Activated CD8-positive, alpha-beta memory T cell treated with anti-CD3 and anti-CD28 coated beads, Interleukin-2, amount 50 U/mL, for 48 hours (primary cell): ENCODE results near the gene IL1RAPL2.
"Not testable (repeated sequence)": the region's sequence is repeated elsewhere in the genome, so short reads cannot be mapped to it uniquely, and the experiment has no call there.

Source experiments
- DNase-seq: peaks from one replicate; pipeline ENCODE4 v3.0.0-alpha.2; 2020

The IL1RAPL2 gene

GRCh38 chrX:104565791-104566680 is at the start of gene IL1RAPL2:
Gene IL1RAPL2, plus strand, starts transcription at chrX:104566199.
- DNase-seq, result peak; percentile 51

DNA sequence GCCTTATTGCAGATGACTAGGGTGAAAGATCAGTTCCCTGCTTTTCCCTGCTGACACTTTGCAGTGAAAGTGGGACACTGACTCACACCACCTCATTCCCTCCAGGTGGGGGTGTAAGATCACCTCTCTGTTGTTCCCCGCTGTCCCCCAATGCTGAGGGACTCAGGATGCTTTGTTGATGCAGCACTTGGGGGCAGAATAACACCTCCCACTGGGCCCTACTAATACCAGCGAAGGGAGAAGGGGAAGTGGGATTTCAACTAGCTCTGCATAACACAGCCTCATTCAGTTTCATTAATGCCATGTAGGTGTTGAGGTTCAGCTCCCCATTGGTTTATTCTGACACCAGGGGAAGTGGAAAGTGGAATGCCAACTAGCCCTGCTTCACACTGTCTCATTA is 43.6 kb upstream of the IL1RAPL2 start:
- no peak for DNase-seq

- no peak for DNase-seq
These were observed 42.1 kb upstream of the IL1RAPL2 start for GRCh38 chrX:104523858-104524257.

DNA sequence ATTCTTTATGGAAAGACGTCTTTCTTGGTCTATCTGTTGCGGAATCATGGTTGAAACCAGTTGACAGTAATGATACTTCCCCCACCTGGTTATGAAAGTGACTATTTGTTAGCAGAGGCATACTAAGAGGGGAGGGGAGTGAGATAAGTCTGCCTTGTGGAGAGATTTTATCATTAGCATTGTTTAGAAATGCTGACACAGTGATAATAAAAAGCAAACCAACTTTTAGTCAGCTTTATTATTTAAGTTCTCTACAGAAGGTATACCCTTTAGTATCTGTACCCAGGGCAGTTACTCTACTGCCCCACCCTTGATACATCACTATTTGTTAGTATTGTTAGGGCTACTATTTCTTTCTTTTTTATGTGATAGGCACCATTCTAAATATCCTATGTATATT is 26.9 kb upstream of the IL1RAPL2 start:
- DNase-seq, result no peak

DNA sequence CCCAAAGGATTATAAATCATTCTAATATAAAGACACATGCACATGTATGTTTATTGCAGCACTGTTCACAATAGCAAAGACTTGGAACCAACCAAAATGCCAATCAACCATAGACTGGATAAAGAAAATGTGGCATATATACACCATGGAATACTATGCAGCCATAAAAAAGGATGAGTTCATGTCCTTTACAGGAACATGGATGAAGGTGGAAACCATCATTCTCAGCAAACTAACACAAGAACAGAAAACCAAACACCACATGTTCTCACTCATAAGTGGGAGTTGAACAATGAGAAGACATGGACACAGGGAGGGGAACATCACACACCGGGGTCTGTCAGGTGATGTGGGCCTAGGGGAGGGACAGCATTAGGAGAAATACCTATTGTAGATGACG is 23.6 kb upstream of the IL1RAPL2 start:
- DNase-seq, result not testable (repeated sequence)

DNA sequence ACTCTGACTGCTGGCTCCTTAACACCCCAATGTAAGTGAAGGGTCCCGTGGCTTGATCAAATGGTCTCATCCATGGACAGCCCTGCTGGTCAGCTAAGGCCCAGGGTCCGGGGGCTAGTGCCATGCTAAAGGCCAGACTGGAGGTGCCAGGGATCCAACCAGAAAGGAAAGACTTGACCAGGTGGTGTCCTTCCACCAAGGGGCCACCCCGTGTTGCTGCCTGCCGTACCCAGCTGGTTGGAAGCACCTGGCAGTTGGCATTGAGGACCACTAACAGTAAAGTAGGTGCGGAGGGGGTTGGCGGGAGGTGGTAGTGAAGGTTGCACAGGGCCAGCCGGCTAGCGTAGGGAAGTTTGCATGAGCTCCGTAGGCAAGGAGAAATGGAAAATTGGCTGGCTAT is 1.7 kb upstream of the IL1RAPL2 start:
- DNase-seq, result no peak

- no peak for DNase-seq
These were observed 887 bp upstream of the IL1RAPL2 start for GRCh38 chrX:104564921-104565703.

DNA sequence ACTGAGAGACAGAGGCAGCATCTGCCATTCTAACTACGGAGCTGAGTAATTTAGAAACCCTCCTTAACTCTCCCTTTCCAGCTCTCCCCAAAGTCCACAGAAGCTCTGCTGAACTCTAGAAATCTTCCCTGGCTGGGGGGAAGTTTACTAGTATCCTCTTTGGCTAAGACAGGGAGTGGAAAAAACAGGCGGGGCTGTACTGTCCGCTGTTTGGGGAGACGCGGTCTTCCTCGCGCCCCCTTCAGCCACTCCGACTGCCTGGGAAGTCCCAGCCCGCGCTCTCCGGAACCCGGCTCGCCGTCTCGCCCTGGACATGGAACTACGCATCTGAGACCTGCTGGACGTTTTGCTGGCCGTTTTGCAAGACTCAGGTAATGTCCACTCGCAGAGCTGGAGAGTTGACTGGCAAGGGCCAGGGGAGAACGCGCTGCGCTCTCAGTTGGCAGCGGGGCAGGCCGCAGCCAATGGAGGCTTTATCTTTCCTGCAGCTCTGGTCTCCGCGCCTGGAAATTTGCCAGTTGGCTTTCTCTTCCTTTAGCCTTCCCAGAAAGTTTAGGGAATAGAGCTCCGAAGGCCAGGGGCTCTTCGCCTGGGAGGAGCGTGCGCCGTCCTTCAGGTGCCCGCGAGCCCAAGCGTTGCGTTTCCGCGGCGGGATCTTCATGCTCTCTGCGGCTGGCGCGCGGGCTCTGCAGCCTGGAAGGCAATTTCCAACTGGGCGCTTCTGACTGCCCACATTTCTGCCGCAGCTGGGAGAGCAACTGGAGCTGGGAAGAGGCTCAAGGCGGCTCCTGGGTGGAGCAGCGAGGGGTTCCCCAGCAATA is 892 bp downstream of the IL1RAPL2 start:
- no peak for DNase-seq

- no peak for DNase-seq
These were observed 1.5 kb downstream of the IL1RAPL2 start for GRCh38 chrX:104567506-104567905.

GRCh38 chrX:104568304-104568915 is 2.4 kb downstream of the IL1RAPL2 start:
- DNase-seq, result no peak

- DNase-seq, result no peak
These were observed 52.3 kb downstream of the IL1RAPL2 start for GRCh38 chrX:104618106-104618895.

- no peak for DNase-seq
These were observed 55.8 kb downstream of the IL1RAPL2 start for GRCh38 chrX:104621781-104622180.

DNA sequence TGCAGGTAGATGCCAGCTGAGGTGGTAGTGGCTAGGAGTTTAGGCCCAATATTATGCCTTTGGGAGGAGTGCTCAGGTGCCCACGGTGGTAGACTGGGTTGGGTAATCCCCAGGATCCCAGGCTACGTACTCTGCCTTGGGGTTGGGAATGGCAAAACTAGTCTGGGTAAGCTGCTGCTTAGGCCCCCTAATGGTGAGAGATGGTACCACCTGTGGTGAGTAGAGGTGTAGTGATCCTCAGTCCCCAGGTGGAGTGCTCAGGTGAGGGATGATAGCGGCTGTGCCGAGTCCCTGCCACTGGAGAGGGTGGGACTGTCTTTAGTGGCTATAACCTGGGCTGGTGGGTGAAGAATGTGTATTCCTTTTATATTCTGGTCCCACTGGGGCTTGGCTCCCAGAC is 75.2 kb downstream of the IL1RAPL2 start:
- no peak for DNase-seq

DNA sequence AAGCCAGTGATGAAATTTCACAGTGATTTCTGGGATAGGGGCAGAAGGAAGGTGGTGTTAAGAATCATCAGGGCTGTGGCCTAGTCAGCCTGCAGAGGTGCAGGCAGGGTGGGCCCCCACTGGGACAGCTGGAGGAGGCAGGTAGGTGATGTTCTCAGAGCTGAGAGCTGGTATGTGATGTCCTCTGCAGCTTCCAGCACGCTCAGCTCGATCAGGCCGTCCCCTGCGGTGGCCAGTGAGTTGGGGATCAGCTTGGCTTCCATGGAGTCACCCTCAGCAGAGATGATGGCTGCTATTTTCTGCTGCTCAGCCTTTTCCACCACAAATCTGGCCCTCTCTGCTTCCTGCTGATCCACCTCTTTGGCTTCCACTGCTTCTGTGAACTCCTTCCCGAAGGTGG is 81.1 kb downstream of the IL1RAPL2 start:
- DNase-seq, result no peak

DNA sequence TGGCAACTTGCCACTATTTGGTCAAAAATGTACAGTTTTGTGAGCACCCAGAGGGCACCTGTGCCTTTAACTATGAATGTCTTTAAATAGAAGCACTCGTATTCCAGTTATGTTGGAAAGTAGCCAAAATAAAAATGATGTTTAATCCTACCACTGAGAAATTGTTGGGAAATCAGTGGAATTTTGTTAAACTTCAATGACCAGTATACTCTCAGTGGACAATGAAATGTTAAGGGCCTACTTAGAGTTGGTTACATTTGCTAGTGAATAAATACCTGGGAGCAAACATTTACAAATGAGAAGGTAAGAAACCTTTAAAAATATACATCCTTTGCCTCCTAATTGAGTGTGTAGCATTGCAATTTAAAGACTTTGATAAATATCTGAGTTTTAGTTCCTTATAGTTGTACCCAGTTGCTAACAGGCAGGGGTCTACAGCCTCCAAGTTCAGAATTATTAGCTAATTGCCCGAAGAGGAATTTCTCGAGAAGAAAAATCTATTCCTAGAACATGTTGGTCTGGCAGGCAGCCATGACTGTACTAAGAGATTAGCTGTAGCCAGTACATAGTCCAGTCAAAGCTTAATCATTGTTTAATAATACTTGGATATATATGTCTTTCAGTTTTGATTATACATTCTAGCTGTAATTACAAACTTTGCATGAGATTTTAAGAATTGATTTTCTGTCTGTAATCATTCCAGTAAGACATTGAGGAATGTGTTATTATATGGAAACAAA is 93.2 kb downstream of the IL1RAPL2 start:
- DNase-seq, result no peak

DNA sequence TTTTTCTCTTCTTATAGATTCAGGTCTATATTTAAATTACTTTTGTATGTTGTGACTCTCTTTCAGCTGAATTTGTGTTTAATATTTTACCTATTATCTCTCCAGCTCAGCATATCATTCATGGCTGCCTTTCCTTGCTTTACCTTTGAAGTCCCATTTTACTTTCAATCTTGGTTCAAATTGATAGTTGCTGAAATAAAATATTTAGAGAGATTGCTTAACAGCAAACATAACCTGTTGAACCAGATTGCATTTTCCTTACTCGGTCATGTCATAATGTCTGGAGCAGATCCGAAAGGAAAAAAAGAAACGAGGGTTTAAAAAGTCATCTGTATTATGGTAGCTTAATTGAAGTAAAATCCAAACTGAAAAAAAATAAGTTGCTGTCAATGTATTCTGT is 94.1 kb downstream of the IL1RAPL2 start:
- DNase-seq, result no peak

- DNase-seq, result no peak
These were observed 96.7 kb downstream of the IL1RAPL2 start for GRCh38 chrX:104662694-104663093.

DNA sequence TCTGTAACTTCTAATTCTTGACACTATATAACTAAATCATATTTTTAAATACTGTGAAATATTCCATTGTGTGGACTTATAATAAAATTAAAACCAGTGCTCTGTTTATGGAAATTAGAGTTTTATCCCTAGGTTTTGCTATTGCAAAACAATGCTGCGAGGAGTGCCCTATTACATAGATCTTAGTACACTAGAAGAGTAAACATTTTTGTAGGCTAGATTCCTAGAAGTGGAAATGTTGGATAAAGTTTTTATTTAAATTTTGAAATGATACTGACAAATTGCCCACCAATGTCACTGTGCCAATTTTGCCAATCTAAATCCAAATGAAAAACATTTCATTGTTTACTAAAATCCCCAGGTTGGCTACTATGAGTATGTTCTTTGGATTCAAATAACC is 99.7 kb downstream of the IL1RAPL2 start:
- DNase-seq, result no peak

- DNase-seq, result no peak
These were observed 102.6 kb downstream of the IL1RAPL2 start for GRCh38 chrX:104668550-104668949.

- no peak for DNase-seq
These were observed 103.1 kb downstream of the IL1RAPL2 start for GRCh38 chrX:104669063-104669462.

- DNase-seq, result no peak
These were observed 104.1 kb downstream of the IL1RAPL2 start for GRCh38 chrX:104670051-104670450.
